ENCODE measurements around the gene PSME3IP1.
"Not testable (repeated sequence)": the region's sequence is repeated elsewhere in the genome, so short reads cannot be mapped to it uniquely, and the experiment has no call there.

PSME3IP1 gene

DNA sequence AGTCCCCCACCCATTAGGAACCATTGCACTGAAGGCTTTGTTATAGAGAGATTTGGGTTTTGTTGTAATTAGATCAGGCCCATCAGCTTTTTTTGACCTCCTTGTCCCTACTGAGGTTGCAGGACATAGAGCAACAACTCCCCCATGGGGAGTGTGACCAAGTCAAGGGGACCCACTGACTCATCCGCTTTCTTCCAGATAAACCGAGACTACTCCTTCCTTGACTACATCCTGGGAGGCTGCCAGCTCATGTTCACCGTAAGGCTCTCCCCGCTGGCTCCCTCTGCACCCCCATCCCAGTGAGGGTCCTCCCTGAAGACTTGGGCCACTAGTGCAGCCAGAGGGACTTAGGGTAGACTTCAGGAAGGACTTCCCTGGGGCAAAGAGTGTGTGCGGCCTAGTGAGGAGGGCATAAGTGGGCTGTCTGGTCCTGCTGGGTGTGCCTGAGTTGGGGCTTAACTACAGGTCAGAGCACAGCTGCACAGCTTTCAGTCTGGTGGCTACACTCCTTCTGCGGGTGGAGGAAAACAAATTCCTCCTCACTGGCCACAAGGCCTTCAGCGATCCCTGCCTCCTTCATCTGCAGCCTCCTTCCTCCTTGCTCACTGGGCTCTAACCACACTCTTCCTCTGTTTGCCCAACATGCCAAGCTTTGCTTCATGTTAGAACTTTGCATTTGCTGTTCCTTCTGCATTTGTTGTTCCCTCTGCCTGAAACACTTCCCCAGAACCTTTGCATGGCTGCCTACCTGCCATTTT, 62.4 kb downstream of the PSME3IP1 start:
- DNase-seq (ENCODE audit: low spot score) = no peak

DNA sequence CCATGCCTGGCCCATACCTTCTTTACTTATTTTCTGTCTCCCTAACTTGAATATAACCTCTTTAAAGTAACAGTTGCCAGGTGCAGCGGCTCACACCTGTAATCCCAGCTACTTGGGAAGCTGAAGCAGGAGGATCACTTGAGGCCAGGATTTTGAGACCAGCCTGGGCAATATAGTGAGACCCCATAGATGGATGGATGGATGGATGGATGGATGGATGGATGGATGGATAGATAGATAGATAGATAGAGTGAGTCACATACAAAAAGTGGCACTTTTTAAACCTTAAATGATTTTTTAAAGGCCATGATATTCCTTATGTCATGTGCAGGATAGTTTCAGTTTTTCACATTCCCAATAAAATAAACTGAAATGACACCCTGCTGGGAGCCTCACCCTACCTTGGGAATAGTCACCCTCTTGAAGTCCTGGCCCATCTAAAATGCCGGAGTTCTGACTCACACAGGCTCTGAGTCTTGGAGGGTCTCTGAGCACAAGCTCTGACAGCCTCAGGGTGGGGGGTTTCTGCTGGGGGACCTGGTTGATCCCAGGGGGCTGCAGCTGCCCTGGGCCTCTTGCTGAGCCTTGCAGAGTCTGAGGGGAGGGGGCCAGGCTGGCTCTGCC, 67.3 kb downstream of the PSME3IP1 start:
- no peak for DNase-seq (ENCODE audit: low spot score)

- DNase-seq (ENCODE audit: low spot score) = no peak
Measured at GRCh38 chr16:57115514-57116182, 70.2 kb downstream of the PSME3IP1 start.

DNA sequence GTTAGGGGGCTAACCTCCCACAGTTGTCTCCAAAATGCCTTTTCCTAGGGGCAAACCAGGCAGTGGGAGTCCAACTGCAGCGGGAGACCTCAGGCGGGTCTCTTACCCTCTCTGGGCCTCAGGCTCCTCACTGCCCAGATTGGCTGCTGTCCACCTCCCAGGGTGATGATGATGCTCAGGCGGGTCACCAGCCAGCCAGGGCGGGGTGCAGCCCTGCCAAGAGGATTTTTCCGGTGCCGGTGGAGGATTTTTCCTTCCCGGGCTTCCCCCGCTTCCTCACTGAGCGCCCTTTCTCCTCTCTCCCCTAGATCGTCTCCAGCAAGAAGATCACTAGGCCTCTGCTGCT, 70.7 kb downstream of the PSME3IP1 start:
- DNase-seq (ENCODE audit: low spot score) = no peak

GRCh38 chr16:57113664-57114063, 72.2 kb downstream of the PSME3IP1 start:
- no peak for DNase-seq (ENCODE audit: low spot score)

DNA sequence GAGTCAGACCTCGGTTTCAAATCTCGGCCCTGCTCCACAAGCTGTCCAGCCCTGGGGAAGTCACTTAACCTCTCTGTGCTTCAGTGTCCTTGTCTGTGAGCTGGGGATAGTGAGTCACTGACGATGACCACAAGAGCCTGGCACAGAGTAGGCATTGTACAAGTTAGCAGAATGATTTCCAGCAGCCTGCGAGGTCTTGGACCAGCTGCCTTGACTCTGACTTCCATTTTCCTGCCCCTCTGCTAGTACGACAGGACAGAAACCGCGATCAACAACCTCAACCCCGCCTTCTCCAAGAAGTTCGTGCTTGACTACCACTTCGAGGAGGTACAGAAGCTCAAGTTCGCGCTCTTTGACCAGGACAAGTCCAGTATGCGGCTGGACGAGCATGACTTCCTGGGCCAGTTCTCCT, 72.8 kb downstream of the PSME3IP1 start:
- no peak for DNase-seq (ENCODE audit: low spot score)

DNA sequence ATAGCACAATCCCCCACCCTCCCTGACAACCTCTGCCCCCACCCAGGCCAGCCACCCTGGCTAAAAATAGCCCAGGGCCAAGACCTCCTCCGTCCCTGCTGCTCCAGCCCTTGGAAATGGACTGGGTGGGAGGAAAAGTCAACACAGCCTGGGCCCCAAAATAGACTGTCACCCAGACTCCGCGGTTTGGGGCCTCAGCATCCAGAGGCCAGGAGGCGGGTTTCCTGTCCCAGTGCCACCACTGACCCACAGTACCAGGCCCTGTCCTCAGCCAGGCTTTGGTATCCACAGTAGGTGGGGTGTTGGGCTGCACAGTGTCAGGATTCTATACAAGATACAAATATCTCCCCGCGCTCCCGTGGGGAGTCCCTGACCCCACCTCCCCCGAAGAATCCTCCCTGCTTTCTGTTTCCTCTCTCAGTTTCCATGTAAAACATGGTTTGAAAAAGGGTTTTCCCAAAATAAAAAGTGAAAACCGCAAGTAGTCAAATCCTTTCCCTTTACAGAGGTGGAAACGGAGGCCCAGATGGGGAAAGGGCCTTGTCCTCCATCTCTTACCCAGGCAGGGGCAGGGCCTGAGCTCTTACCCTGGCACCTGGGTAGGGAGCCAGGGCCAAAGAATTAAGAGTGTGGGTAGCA, 73.3 kb downstream of the PSME3IP1 start:
- no peak for DNase-seq (ENCODE audit: low spot score)

- no peak for DNase-seq (ENCODE audit: low spot score)
Measured at GRCh38 chr16:57111420-57111819, 74.4 kb downstream of the PSME3IP1 start.

GRCh38 chr16:57110937-57111336, 74.9 kb downstream of the PSME3IP1 start:
- no peak for DNase-seq (ENCODE audit: low spot score)

- not testable (repeated sequence) for DNase-seq (ENCODE audit: low spot score)
Measured at GRCh38 chr16:57109259-57110105, 76.4 kb downstream of the PSME3IP1 start.

DNA sequence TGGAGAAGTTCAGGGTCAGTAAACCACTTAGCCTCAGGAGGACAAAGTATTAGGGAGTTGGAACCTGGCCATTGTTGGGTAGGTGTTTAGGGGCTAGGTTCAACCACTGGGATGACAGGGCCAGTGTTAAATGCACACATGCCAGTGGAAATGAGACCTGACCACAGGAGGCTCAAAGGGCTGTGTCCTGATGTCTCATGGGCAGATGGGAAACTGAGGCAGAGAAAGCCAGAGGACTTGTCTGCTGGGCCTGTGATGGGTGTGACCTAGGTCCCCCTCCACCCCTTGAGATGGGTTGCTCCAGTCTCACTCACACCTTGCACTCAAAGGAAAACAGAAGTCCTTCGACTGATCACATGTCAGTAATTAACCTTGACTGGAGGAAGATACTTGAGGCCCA, 77.4 kb downstream of the PSME3IP1 start:
- DNase-seq (ENCODE audit: low spot score) = no peak

- DNase-seq (ENCODE audit: low spot score) = no peak
Measured at GRCh38 chr16:57107321-57107922, 78.4 kb downstream of the PSME3IP1 start.

DNA sequence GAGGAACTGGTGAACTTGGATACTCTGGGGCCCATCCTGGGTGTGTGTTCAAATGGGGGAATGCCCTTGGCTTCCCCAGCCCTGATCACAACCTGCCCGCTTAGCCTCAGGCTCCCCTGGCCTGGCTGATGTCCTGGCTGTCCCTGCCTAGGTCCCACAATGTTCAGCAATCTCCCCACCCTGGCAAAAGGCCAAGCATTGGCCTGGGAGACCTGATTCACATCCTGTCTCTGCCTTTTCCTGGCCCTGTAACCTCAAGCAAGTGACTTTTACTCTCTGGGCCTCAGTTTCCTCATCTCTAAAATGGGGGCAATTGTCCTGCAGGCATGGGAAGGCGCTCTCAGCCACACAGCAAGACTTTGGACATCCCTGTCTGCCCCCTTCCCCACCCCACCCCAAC, 79.1 kb downstream of the PSME3IP1 start:
- DNase-seq (ENCODE audit: low spot score) = no peak

- no peak for DNase-seq (ENCODE audit: low spot score)
Measured at GRCh38 chr16:57105184-57105583, 80.7 kb downstream of the PSME3IP1 start.

- no peak for DNase-seq (ENCODE audit: low spot score)
Measured at GRCh38 chr16:57104706-57105105, 81.1 kb downstream of the PSME3IP1 start.

DNA sequence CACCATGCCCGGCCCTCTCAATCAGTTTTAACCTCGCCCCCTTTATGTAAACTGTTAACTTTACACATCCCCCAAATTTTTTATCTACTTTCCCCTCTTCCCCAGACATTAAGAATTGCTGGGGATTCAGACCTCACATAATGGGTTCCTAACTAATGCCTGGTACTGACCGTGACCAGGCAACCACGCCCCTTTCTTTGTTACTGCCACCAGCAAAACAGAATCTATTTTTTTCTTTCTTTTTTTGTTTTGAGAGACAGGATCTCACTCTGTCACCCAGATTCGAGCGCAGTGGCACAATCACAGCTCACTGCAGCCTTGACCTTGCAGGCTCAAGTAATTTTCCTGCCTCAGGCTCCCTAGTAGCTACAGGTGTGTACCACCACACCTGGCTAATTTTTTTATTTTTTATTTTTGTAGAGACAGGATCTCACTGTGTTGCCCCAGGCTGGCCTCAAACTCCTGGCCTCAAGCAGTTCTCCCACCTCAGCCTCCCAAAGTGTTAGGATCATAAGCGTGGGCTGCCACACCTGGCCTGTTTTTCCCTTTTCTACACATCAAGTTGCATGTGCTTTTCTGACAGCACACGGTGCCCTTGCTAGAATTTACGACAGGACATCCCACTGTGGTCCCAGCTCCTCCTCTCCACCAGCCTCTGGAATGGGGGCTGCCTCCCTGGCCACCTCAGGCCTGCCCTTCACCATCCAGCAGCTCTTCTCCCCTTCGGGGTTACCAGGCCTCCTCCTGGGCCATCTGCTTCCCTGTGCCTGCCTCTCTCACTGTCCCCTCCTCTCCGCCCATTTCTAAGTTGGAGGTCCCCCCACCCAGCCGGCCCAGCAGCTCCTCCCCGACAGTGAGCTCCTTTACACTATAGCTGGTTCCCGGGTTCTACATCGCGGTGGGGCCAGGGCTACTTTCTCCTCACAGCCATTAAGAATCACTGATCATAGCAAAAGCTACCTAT, 82.7 kb downstream of the PSME3IP1 start:
- DNase-seq (ENCODE audit: low spot score) = no peak
